Central memory CD4-positive, alpha-beta T cell (primary cell): ENCODE results near the gene KLHL6.

Experiments used
- DNase-seq: peaks from one replicate; pipeline ENCODE4 v3.0.0; 2022

The KLHL6 gene

GRCh38 chr3:183502237-183503181, 53.0 kb downstream of the KLHL6 start:
- DNase-seq: no peak

DNA sequence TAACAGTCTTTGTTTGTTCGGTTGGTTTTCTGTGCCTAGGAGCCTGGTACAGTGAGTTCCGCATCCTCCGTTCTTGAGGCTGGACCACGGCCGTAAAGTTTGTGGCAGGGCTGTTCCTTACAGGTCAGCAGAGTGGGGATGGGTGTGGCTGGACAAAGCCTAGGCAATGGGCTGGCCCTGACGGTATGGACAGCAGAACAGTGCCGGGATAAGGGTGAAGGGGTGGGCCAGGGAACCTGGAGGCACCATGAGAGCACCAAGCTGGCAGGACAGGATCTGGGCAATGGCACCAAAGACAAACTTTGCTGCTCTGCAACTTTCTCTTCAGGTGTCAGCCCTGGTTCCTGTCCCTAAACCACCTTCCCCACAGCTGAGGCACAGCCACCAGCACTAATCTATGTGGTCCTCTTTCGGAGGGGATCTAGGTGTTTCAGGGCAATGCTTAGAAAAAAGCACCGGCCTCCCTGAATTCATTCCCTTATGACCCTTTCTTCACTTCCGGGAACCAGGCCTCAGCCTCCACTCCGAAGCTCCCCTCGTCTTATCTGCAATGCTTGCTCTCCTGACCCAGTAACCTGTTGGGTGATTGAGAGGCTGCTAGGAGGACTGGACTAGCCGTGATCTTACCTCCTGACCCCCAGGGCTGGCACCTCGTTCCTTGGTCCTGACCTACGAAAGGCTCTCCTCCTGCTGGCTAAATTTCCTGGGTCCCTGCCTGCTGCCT, 54.4 kb downstream of the KLHL6 start:
- DNase-seq: no peak

GRCh38 chr3:183500319-183500718, 55.2 kb downstream of the KLHL6 start:
- DNase-seq: no peak

- DNase-seq: no peak
These were observed 56.9 kb downstream of the KLHL6 start for GRCh38 chr3:183498634-183499033.

DNA sequence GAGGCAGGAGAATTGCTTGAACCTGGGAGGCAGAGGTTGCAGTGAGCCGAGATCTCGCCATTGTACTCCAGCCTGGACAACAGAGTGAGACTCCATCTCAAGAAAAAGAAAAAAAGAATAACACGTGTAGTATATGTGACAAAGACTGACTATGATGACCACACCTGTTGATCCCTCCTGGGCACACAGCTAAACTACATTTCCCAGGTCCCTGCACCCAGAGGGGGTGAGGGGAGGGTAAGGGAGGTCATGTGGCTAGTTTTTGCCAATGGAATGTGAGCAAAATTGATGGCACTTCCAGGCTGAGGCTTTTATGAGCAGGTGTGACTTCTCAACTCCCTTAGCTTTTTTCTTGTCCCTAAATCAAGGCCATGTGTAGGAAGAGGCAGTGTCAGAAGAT, 58.2 kb downstream of the KLHL6 start:
- no peak for DNase-seq

DNA sequence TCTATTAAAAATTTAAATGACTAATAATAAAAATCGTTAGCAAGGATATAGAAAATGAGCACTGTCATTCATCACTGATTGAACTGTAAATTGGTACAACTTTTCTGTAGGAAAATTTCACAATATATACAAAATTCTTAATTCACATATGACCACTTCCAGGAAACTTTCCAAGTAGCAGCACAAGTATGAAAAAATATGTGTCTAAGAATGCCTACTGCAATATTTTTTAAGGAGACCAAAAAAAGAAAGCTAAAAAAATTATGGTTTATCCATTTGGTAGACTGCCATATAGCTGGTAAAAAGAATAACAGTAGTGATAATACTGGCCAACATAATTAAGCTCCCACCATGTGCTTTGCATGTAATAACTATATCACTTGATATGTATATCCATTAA, 59.2 kb downstream of the KLHL6 start:
- no peak for DNase-seq

- DNase-seq: no peak
These were observed 61.2 kb downstream of the KLHL6 start for GRCh38 chr3:183494341-183494740.

DNA sequence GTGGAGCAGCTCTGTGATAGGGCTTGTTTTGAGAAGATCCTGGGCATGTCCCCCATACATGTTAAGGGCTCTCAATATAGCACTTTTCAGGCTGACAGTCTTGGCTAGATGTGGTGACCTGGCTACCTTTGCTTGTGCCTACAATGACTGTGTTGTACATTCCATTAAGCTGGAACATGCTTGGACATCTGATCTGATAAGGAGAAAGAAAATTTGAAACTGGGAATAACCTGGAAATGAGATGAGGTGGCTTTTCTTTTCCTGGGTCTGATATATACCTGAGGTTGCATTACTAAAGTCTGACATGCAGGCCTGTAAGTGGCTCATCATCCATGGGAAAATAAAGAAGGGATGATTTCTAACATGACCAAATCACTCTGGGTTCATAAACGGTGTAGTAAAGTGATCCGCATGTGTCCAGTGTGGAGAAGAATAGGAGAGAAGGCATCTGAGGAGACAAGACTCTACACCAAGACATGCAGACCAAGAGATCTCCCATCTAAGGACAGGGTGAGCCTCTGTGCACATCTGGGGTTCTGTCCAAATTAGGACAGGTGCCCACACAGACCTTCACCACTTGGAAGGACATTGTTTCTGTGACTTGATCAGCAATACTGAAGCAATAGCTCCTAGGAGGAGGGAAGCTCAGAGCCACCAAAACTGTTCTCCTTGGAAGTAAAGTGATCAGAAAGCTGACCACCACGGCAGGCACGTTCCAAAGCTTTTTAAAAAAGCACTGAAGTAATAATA, 62.0 kb downstream of the KLHL6 start:
- DNase-seq: no peak

DNA sequence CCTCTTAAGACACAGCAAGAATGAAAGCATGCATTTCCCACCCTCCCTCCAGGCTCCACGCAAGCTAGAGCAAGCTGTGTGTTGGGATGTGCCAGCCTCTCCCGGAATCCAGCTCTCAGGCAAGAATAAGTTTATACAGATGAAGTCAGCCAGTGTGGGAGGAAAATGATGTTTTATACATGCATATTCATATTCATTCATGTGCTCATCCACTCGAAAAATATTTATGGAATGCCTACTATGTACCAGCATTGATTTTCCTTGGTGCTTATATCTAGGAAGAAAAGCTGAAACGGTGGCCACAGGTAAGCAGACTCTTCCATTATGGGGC, 62.7 kb downstream of the KLHL6 start:
- DNase-seq: no peak

DNA sequence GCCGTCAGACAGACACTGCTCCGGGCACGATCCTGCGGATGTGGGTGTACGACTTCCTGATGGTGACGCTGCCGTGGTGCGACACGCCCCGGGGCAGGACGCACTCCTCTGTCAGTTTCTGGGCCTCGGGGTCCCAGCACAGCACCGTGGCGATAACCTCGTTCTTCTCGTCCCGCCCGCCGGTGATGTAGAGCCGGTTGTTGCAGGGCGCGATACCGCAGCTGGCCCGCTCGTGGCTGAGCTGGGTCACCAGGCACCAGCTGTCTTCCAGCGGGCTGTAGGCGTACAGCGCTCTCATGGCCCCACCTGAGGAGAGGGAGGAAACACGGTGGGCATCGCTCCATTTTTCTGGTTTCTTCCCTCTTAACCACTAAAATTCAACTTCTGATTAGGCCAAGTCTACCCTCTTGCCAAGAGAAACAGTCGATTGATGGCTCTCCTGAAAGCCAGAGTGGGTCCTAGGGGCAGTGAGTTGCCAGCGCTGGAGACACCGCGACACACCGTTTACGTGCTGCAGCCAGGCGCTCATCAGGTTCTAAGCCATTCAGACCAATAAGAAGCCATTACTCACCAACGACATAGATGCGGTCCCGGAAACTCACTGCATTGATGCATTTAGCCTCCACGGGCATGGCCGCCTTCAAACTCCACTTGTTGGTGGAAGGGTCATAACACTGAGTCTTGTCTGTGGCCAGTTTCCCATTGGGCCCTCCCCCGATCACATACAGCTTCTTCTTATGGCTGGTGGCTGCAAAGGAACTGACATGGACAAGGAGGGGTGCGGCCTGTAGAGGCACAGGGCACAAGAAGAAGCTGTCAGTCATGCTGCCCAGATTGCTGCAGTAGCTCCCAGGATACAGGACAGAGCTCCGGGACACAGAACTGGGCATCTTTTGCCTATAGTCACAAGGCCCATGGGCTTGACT, 63.3 kb downstream of the KLHL6 start:
- no peak for DNase-seq

GRCh38 chr3:183491109-183491922, 64.2 kb downstream of the KLHL6 start:
- DNase-seq: no peak

GRCh38 chr3:183490653-183491052, 64.9 kb downstream of the KLHL6 start:
- no peak for DNase-seq

- DNase-seq: no peak
These were observed 65.3 kb downstream of the KLHL6 start for GRCh38 chr3:183490211-183490601.

DNA sequence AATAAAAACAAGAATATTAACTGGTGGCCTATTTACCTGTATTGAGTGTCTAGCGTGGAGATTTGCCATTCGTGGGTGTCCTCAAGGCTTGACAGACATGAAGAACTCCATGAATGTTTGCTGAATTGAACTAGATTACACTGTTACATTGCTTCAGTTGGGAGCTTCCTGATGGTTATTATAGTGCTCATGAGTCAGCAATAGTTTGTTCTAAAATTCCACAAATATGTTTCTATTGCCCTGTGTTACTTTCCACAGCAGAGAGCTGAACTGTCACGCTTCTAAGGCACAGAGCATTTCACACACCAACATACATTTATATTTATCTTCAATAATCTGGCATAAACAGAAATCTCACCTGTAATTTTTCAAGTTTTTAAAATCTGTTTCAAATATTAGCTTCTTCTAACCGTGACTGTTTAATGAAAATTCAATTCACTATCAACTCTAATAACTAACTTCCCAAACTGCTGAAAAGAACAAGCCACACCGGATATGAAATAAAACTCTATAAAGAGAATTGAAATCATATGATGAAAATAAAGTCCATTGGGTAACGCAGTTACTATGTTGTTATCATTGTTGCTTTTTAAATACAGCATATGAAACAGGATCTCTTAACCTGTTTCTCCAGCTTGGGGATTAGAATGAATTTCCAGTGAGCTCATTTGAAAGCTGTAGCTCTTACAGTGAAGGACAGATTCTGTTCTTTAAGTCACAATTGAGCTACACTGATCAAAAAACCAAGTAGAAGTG, 65.9 kb downstream of the KLHL6 start:
- DNase-seq: no peak

DNA sequence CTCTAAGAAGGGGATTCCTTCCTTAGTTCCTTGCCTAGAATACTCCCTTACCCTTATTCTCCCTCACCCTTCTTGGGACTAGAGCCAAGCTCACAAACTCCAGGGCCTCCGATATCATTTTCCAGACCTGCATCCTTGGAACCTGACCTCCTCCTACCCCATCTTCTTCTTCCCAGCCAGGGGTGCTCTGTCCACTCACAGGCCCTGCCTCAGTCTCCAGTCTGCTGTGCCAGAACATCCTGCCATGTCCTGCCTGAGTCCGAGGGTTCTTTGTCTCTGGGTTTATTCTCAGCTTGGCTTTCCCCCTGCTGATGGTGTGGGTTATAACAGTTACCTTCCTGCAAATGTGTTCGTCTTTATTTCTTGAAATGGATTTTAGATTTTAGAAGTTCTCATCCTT, 67.2 kb downstream of the KLHL6 start:
- no peak for DNase-seq

- DNase-seq: no peak
These were observed 67.6 kb downstream of the KLHL6 start for GRCh38 chr3:183487896-183488295.

DNA sequence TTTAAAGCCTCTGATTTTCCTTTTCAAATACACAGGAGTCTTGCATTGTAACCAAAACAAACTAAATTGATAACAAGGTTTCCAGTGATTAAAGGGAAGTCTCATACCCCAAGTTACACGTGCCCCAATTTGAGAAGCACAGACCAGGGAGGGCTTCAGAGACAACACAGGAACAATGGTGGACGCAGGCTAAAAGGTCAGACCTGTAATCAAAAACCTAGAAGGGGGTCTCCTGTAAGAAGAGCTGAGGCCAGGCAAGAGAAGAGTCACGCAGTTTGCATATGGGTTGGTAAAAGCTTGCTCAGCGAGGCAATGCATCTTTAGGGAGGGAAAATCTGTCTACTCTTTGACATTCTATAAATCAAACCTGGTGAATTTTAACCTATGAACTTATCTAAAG, 68.5 kb downstream of the KLHL6 start:
- no peak for DNase-seq

DNA sequence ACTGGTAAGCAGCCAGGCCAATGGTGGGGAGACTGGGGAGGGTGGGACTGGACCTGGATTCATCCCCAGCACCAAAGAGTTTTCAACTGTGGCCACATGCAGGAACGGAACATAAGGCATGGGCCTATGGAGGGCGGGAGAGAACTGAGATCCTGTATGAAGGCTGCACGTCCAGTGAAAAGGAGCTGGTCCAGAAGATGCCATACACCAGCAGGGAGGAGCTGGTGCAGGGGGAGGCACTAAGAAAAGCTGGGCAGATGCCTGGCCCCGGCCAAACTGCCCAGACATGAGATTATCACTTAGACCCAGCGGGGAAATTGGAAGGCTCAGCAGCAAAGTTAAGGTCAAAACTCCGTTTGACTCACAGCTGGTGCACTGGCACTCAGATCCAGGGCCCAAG, 69.0 kb downstream of the KLHL6 start:
- DNase-seq: no peak

DNA sequence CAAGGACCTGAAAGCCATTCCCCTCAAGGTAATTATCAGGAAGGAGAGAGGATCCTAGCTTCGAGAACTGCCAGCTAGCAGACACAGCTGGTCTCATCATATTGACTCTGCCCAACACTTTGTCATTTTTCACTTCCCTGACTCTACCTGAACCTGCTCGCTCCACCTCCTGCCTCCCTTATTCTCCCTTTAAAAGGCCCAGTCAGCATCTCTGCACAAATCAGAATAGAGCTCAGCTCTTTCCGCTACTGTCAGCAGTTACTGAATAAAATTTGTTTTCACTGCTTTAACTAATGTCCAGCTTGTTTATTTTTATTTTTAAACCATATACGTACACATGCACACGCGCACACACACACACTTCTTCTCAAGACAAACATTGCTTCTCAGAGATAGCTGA, 69.9 kb downstream of the KLHL6 start:
- no peak for DNase-seq

DNA sequence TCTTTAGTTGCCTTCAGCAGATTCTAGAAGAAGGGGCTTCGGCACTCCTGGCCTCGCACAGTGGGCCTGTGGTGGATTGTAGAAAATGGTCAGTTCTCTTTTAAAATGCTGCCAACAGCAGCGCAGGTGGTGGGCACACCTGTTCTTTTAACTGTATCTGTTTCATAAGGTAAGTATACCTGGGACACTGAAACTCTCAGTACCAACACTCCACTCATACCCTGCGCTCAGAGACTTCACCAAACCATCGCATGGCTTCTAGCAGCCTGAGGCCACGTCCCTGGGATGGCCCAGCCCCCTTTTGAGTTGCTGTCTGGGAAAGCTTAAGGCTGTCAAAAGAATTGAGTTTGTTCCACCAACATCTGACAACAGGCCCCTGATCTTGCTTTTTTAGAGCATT, 70.4 kb downstream of the KLHL6 start:
- no peak for DNase-seq
